CD4-positive, alpha-beta T cell treated with Interleukin-2 at 100 ng/mL for 4 hours (primary cell): ENCODE measurements around the gene GRID1.
"Not testable (repeated sequence)": the region's sequence is repeated elsewhere in the genome, so short reads cannot be mapped to it uniquely, and the experiment has no call there.

ENCODE experiments used
- DNase-seq: peaks from one replicate; pipeline ENCODE4 v3.0.0-alpha.2; 2020; ENCODE audit warnings: low spot score

GRID1 gene

GRCh38 chr10:86189891-86190290 is 176.7 kb downstream of the GRID1 start:
- no peak for DNase-seq

GRCh38 chr10:86188796-86189558 is 177.6 kb downstream of the GRID1 start:
- DNase-seq: no peak

GRCh38 chr10:86188326-86188725 is 178.3 kb downstream of the GRID1 start:
- no peak for DNase-seq

- no peak for DNase-seq
These were observed 178.9 kb downstream of the GRID1 start for GRCh38 chr10:86187499-86188239.

GRCh38 chr10:86186633-86187032 is 180.0 kb downstream of the GRID1 start:
- no peak for DNase-seq

GRCh38 chr10:86182595-86182994 is 184.0 kb downstream of the GRID1 start:
- DNase-seq: no peak

- no peak for DNase-seq
These were observed 184.4 kb downstream of the GRID1 start for GRCh38 chr10:86182150-86182549.

GRCh38 chr10:86180861-86181260 is 185.7 kb downstream of the GRID1 start:
- DNase-seq: no peak

GRCh38 chr10:86179961-86180360 is 186.6 kb downstream of the GRID1 start:
- DNase-seq: no peak

- no peak for DNase-seq
These were observed 187.5 kb downstream of the GRID1 start for GRCh38 chr10:86179153-86179524.

GRCh38 chr10:86178401-86179152 is 188.0 kb downstream of the GRID1 start:
- DNase-seq: no peak

GRCh38 chr10:86177537-86178155 is 188.9 kb downstream of the GRID1 start:
- no peak for DNase-seq

GRCh38 chr10:86176850-86177536 is 189.6 kb downstream of the GRID1 start:
- DNase-seq: no peak

- DNase-seq: not testable (repeated sequence)
These were observed 191.1 kb downstream of the GRID1 start for GRCh38 chr10:86175476-86175875.

GRCh38 chr10:86172301-86172700 is 194.3 kb downstream of the GRID1 start:
- DNase-seq: no peak

GRCh38 chr10:86170255-86171108 is 196.1 kb downstream of the GRID1 start:
- no peak for DNase-seq

GRCh38 chr10:86169506-86170254 is 196.9 kb downstream of the GRID1 start:
- DNase-seq: no peak

GRCh38 chr10:86169066-86169465 is 197.5 kb downstream of the GRID1 start:
- no peak for DNase-seq

GRCh38 chr10:86168256-86168655 is 198.3 kb downstream of the GRID1 start:
- no peak for DNase-seq

- no peak for DNase-seq
These were observed 198.8 kb downstream of the GRID1 start for GRCh38 chr10:86167762-86168128.
